HEK293 (cell line): ENCODE results near the gene MPV17L2.

Experiments
- IKZF3 ChIP-seq: fragments of 450-650 bp; IDR thresholded peaks from 2 replicates; pipeline ENCODE4 v1.5.0; 2018; ENCODE audit warnings: missing biosample characterization, mild to moderate bottlenecking, missing genetic modification characterization, moderate library complexity
- REPIN1 ChIP-seq: fragments of 450-650 bp; formaldehyde crosslinking; IDR thresholded peaks from 2 replicates; pipeline ENCODE4 v1.5.1; 2017; ENCODE audit warnings: missing biosample characterization, missing genetic modification characterization, low read depth
- ZNF350 ChIP-seq: fragments of 450-650 bp; formaldehyde crosslinking; IDR thresholded peaks from 2 replicates; pipeline ENCODE4 v1.5.0; 2017; ENCODE audit warnings: missing biosample characterization, mild to moderate bottlenecking, missing genetic modification characterization
- ZNF473 ChIP-seq: fragments of 450-650 bp; formaldehyde crosslinking; IDR thresholded peaks from 2 replicates; pipeline ENCODE4 v1.5.1; 2017; ENCODE audit warnings: missing biosample characterization, missing genetic modification characterization
- TF ChIP-seq, protein P1 (sequence below): fragments of 450-650 bp; formaldehyde crosslinking; IDR thresholded peaks from 2 replicates; pipeline ENCODE4 v1.5.1; 2016; ENCODE audit warnings: missing biosample characterization, missing genetic modification characterization
- TF ChIP-seq, protein P2 (sequence below): fragments of 450-650 bp; formaldehyde crosslinking; IDR thresholded peaks from 2 replicates; pipeline ENCODE4 v1.5.1; 2016; ENCODE audit warnings: missing biosample characterization, missing genetic modification characterization, borderline replicate concordance
- TF ChIP-seq, protein P3 (sequence below): fragments of 450-650 bp; formaldehyde crosslinking; IDR thresholded peaks from 2 replicates; pipeline ENCODE4 v1.5.1; 2016; ENCODE audit warnings: missing biosample characterization, missing genetic modification characterization
- TF ChIP-seq, protein P4 (sequence below): fragments of 450-650 bp; formaldehyde crosslinking; IDR thresholded peaks from 2 replicates; pipeline ENCODE4 v1.5.1; 2016; ENCODE audit warnings: missing biosample characterization, missing genetic modification characterization, borderline replicate concordance
- TF ChIP-seq, protein P5 (sequence below): fragments of 450-650 bp; formaldehyde crosslinking; IDR thresholded peaks from 2 replicates; pipeline ENCODE4 v1.5.1; 2016; ENCODE audit warnings: missing biosample characterization, missing genetic modification characterization, low read depth
- TF ChIP-seq, protein P6 (sequence below): fragments of 450-650 bp; formaldehyde crosslinking; IDR thresholded peaks from 2 replicates; pipeline ENCODE4 v1.5.1; 2016; ENCODE audit warnings: missing biosample characterization, missing genetic modification characterization

Gene MPV17L2

DNA sequence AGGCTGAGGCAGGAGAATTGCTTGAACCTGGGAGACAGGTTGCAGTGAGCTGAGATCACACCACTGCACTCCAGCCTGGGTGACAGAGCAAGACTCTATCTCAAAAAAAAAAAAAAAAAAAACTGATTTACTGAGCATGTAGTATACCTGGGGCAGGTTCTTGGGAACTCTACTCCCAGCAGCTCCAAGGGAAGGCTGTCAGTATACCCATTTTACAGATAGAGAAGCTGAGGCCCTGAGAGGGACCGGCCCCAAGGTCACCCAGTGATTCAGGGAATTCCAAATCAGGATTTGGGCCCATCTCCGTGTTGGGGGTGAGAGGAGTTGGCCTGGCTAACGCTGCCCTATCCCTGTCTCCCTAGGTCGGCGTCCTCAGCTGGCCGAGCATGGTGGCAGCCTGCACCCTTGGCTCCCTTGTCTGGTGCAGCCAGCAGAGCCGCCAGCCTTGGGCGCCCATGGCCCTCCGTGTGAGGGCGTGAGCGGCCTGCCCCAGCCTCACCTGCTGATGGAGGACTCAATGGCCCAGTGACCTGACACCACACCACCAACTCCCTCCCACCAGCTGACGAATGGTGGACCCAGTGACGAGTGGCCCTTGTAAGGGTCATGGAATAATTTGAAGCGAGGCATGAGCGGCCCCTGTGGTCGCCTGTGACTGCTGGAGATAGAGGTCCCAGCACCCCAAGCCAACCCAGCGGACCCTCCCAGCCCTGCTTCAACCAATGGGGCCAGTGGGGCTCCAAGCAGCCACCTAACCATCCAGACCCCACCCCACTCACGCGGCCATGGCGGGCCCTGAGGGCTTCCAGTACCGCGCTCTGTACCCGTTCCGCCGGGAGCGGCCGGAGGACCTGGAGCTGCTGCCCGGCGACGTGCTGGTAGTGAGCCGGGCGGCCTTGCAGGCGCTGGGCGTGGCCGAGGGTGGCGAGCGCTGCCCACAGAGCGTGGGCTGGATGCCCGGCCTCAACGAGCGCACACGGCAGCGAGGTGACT lies 37.6 kb upstream of the MPV17L2 start (continued):
- TF ChIP-seq, protein P1, sequence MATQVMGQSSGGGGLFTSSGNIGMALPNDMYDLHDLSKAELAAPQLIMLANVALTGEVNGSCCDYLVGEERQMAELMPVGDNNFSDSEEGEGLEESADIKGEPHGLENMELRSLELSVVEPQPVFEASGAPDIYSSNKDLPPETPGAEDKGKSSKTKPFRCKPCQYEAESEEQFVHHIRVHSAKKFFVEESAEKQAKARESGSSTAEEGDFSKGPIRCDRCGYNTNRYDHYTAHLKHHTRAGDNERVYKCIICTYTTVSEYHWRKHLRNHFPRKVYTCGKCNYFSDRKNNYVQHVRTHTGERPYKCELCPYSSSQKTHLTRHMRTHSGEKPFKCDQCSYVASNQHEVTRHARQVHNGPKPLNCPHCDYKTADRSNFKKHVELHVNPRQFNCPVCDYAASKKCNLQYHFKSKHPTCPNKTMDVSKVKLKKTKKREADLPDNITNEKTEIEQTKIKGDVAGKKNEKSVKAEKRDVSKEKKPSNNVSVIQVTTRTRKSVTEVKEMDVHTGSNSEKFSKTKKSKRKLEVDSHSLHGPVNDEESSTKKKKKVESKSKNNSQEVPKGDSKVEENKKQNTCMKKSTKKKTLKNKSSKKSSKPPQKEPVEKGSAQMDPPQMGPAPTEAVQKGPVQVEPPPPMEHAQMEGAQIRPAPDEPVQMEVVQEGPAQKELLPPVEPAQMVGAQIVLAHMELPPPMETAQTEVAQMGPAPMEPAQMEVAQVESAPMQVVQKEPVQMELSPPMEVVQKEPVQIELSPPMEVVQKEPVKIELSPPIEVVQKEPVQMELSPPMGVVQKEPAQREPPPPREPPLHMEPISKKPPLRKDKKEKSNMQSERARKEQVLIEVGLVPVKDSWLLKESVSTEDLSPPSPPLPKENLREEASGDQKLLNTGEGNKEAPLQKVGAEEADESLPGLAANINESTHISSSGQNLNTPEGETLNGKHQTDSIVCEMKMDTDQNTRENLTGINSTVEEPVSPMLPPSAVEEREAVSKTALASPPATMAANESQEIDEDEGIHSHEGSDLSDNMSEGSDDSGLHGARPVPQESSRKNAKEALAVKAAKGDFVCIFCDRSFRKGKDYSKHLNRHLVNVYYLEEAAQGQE (tag by site-specific recombination) = no peak
- TF ChIP-seq, protein P2, sequence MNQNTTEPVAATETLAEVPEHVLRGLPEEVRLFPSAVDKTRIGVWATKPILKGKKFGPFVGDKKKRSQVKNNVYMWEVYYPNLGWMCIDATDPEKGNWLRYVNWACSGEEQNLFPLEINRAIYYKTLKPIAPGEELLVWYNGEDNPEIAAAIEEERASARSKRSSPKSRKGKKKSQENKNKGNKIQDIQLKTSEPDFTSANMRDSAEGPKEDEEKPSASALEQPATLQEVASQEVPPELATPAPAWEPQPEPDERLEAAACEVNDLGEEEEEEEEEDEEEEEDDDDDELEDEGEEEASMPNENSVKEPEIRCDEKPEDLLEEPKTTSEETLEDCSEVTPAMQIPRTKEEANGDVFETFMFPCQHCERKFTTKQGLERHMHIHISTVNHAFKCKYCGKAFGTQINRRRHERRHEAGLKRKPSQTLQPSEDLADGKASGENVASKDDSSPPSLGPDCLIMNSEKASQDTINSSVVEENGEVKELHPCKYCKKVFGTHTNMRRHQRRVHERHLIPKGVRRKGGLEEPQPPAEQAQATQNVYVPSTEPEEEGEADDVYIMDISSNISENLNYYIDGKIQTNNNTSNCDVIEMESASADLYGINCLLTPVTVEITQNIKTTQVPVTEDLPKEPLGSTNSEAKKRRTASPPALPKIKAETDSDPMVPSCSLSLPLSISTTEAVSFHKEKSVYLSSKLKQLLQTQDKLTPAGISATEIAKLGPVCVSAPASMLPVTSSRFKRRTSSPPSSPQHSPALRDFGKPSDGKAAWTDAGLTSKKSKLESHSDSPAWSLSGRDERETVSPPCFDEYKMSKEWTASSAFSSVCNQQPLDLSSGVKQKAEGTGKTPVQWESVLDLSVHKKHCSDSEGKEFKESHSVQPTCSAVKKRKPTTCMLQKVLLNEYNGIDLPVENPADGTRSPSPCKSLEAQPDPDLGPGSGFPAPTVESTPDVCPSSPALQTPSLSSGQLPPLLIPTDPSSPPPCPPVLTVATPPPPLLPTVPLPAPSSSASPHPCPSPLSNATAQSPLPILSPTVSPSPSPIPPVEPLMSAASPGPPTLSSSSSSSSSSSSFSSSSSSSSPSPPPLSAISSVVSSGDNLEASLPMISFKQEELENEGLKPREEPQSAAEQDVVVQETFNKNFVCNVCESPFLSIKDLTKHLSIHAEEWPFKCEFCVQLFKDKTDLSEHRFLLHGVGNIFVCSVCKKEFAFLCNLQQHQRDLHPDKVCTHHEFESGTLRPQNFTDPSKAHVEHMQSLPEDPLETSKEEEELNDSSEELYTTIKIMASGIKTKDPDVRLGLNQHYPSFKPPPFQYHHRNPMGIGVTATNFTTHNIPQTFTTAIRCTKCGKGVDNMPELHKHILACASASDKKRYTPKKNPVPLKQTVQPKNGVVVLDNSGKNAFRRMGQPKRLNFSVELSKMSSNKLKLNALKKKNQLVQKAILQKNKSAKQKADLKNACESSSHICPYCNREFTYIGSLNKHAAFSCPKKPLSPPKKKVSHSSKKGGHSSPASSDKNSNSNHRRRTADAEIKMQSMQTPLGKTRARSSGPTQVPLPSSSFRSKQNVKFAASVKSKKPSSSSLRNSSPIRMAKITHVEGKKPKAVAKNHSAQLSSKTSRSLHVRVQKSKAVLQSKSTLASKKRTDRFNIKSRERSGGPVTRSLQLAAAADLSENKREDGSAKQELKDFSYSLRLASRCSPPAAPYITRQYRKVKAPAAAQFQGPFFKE (tag by site-specific recombination) = no peak
- TF ChIP-seq, protein P3, sequence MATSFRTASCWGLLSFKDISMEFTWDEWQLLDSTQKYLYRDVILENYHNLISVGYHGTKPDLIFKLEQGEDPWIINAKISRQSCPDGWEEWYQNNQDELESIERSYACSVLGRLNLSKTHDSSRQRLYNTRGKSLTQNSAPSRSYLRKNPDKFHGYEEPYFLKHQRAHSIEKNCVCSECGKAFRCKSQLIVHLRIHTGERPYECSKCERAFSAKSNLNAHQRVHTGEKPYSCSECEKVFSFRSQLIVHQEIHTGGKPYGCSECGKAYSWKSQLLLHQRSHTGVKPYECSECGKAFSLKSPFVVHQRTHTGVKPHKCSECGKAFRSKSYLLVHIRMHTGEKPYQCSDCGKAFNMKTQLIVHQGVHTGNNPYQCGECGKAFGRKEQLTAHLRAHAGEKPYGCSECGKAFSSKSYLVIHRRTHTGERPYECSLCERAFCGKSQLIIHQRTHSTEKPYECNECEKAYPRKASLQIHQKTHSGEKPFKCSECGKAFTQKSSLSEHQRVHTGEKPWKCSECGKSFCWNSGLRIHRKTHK (tag by site-specific recombination) = no peak
- TF ChIP-seq, protein P4, sequence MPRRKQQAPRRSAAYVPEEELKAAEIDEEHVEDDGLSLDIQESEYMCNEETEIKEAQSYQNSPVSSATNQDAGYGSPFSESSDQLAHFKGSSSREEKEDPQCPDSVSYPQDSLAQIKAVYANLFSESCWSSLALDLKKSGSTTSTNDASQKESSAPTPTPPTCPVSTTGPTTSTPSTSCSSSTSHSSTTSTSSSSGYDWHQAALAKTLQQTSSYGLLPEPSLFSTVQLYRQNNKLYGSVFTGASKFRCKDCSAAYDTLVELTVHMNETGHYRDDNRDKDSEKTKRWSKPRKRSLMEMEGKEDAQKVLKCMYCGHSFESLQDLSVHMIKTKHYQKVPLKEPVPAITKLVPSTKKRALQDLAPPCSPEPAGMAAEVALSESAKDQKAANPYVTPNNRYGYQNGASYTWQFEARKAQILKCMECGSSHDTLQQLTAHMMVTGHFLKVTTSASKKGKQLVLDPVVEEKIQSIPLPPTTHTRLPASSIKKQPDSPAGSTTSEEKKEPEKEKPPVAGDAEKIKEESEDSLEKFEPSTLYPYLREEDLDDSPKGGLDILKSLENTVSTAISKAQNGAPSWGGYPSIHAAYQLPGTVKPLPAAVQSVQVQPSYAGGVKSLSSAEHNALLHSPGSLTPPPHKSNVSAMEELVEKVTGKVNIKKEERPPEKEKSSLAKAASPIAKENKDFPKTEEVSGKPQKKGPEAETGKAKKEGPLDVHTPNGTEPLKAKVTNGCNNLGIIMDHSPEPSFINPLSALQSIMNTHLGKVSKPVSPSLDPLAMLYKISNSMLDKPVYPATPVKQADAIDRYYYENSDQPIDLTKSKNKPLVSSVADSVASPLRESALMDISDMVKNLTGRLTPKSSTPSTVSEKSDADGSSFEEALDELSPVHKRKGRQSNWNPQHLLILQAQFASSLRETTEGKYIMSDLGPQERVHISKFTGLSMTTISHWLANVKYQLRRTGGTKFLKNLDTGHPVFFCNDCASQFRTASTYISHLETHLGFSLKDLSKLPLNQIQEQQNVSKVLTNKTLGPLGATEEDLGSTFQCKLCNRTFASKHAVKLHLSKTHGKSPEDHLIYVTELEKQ (tag by site-specific recombination) = no peak
- TF ChIP-seq REPIN1 (tag by site-specific recombination) (no peak), ZNF473 (tag by site-specific recombination) (no peak), IKZF3 (tag by site-specific recombination) (peak; percentile 27; the same call in 1 of the 2 replicates), ZNF350 (no peak)
- TF ChIP-seq, protein P5, sequence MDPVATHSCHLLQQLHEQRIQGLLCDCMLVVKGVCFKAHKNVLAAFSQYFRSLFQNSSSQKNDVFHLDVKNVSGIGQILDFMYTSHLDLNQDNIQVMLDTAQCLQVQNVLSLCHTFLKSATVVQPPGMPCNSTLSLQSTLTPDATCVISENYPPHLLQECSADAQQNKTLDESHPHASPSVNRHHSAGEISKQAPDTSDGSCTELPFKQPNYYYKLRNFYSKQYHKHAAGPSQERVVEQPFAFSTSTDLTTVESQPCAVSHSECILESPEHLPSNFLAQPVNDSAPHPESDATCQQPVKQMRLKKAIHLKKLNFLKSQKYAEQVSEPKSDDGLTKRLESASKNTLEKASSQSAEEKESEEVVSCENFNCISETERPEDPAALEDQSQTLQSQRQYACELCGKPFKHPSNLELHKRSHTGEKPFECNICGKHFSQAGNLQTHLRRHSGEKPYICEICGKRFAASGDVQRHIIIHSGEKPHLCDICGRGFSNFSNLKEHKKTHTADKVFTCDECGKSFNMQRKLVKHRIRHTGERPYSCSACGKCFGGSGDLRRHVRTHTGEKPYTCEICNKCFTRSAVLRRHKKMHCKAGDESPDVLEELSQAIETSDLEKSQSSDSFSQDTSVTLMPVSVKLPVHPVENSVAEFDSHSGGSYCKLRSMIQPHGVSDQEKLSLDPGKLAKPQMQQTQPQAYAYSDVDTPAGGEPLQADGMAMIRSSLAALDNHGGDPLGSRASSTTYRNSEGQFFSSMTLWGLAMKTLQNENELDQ = no peak
- TF ChIP-seq, protein P6, sequence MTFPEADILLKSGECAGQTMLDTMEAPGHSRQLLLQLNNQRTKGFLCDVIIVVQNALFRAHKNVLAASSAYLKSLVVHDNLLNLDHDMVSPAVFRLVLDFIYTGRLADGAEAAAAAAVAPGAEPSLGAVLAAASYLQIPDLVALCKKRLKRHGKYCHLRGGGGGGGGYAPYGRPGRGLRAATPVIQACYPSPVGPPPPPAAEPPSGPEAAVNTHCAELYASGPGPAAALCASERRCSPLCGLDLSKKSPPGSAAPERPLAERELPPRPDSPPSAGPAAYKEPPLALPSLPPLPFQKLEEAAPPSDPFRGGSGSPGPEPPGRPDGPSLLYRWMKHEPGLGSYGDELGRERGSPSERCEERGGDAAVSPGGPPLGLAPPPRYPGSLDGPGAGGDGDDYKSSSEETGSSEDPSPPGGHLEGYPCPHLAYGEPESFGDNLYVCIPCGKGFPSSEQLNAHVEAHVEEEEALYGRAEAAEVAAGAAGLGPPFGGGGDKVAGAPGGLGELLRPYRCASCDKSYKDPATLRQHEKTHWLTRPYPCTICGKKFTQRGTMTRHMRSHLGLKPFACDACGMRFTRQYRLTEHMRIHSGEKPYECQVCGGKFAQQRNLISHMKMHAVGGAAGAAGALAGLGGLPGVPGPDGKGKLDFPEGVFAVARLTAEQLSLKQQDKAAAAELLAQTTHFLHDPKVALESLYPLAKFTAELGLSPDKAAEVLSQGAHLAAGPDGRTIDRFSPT (tag by site-specific recombination) = 0 out of 2 replicates have a peak, but pooled peaks have one; percentile 14
- TF ChIP-seq, all 188 proteins: peak for 8
